ENCODE results near the gene FRMD8. TPM values are rescaled to one million over a fixed set of nuclear protein-coding genes. Genes with fewer than 3 reads are reported as not detected.
"Not testable (repeated sequence)": the region's sequence is repeated elsewhere in the genome, so short reads cannot be mapped to it uniquely, and the experiment has no call there.

Gene FRMD8
- total RNA-seq, 1 experiment from 2014 or later = 102 TPM

- DNase-seq (ENCODE audit: low spot score) = not testable (repeated sequence)
Observed at GRCh38 chr11:65413077-65413664, 26.7 kb downstream of the FRMD8 start.

- DNase-seq (ENCODE audit: low spot score) = peak; percentile 25
Observed at GRCh38 chr11:65414776-65415498, 28.5 kb downstream of the FRMD8 start.

DNA sequence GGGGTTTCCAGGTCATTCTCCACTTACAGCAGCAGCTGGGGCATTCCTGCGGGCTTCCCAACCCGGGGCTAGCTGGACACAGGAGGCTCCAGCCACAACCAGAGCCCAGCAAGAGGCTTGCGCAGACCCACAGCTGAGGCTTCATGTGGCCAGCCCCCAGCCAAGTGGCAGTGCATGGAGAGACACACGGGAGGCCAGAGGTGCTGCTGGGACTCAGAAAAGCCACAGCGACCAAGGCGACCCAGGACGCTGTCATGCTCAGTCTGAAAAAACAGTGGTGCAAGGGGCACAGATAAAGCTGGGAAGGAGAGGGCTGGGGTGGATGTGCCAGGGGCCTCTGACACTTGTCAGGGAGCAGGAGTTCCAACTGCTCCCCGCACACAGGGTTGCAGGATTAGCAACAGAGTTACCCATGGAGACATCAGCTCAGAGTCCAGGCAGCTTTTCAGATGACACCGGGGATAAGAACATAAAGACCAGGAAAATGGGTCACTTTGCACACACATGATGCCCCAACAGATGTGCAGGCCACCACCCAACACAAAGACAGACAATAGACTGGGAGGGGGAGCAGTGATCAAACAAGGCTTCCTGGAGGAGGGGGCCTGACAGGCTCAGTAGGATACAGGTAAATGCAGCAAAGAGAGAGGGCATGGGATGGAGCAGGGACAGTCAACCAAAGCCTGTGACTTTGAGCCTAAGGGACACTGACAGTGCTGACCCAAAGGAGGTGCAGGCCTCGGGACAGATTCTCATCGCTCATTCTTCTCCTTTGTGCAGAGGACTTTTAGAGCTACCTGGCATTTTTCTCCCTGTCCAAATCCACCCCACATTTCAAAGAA, 29.3 kb downstream of the FRMD8 start:
- no peak for DNase-seq (ENCODE audit: low spot score)

- DNase-seq (ENCODE audit: low spot score) = peak; percentile 95
Observed at GRCh38 chr11:65416341-65416824, 29.9 kb downstream of the FRMD8 start.

DNA sequence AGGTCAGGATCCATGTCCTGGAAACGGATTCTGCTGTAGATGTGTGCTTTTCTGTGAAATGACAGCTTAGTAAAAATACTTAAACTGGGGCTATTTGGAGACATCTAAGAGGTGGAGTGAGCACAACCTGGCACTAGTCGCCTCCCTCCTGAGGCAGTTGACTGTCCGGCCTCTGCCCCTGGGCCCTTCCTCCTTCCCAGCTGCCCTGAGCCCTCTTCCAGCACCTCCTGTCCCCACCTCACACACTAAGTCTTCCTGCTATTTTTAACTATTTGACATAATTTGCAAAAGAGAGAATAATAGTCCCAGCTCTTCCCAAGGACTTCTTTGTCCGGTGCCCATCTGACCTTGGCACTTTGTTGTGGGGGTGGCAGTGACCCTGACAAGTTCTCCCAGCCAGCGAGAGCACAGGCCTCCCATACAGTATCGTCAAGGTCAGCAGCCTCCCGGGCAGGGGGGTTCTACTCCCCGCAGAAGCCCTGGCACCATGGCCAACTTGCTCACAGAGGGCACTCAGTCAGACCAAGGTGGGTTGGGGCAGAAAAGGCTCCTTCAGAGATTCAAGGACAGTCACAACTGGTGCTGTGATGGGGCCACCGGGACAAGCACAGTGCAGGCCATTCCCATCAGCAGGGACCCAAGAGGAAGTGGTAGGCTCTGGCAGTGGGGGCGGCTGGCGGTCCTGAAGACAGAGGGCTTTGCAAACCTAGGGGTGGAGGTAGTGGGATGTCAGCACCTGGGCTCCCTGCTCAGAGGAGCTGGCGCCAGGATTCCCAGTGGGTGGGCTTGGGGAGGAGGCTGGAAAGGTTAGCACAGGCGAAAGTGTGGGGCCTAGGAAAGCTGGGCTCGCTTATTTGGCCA, 30.6 kb downstream of the FRMD8 start:
- peak; percentile 64 for DNase-seq (ENCODE audit: low spot score)

GRCh38 chr11:65417702-65418430, 31.4 kb downstream of the FRMD8 start:
- DNase-seq (ENCODE audit: low spot score) = peak; percentile 56

DNA sequence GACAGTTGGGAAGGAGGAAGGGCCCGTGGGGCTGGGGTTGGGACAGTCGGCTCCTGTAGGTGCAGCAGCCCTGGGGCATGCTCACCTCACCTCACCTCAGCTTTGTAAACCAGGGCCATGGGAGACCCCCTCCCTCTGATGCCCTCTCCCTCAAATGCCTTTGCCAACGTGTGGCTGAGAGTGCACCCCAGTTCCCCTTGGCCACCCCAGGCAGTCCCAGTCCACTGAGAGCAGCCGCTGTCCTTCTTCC, 31.9 kb downstream of the FRMD8 start:
- no peak for DNase-seq (ENCODE audit: low spot score)

GRCh38 chr11:65418681-65419459, 32.4 kb downstream of the FRMD8 start:
- DNase-seq (ENCODE audit: low spot score) = peak; percentile 99

GRCh38 chr11:65419460-65419771, 33.0 kb downstream of the FRMD8 start:
- no peak for DNase-seq (ENCODE audit: low spot score)

- peak; percentile 98 for DNase-seq (ENCODE audit: low spot score)
Observed at GRCh38 chr11:65419772-65420481, 33.5 kb downstream of the FRMD8 start.

- no peak for DNase-seq (ENCODE audit: low spot score)
Observed at GRCh38 chr11:65420506-65420905, 34.1 kb downstream of the FRMD8 start.

DNA sequence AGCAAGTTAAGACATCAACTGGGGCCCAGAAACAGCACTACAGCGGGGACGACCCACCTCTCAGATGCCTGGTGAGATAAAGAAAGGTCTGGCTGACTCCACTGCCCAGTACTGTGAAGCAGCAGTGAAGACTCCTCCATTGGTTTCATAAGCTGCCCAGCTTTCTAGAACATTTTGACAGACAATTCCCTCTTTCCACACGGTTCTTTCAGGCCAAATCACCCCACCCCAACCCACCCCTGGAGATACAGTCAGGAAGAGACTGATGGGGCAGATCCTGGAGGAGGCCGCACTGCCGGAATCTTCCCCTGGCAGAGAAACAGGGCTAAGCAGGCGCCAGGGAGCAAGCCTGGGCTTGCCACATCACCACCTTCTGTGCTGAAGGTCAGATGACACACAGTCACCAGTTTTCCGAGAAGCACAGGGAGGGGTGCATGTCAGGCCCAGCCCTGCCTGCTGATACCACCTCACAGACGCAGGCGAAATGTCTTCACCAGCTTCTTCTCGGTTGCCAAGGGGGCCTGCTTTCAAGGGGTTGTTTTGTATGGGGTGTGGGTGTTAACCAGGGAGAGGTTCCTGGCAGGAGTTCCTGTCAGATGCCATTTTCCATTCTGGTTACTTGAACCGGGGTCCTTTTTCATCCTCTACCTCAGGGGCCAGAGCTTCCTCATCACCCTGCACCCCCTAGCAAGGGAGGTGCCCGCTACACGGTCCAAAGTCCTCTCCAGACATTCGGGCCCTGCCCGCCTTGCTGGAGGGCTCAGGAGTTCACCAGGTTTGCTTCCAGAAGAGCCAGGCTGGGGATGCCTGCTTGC, 34.7 kb downstream of the FRMD8 start:
- DNase-seq (ENCODE audit: low spot score) = peak; percentile 98

DNA sequence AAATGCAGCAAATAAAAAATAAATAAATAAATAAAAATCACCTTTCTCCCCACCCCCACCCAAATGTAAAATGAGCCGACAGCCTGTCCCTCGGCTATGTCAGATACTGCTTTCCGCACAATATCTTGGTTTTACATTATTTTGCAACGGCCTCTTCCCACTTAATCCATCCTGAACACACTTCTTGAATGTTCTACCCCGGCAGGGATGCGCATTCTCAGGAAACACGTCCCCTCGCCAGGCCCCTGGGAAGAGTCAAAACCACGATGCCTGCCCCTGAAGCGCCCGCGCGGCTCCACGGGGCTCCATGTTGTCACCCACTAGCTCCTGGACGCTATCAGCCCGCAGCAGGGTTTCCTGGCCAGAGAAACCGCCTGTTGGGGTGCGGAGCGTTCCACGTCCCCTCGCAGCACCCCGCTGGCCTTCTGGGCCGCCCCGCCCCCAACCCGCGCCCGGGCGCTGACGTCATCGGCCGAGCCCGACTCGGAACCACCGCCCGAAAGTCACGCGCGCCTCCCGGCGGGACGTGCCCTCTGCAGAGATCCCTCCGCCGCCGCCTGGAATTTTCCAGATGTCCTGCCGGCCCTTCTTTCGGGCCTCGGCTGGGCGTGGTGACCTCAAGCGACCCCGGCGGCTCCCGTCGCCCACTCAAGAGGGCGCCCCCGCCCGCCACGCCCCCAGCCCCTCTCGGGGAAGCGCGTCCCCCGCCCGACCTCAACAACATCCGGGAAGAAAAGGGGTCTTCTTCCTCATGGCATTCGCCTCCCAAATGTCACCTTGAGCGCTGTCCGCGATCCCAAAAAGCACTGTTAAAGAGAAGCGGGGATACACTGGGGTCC, 35.6 kb downstream of the FRMD8 start:
- DNase-seq (ENCODE audit: low spot score) = peak; percentile 96

DNA sequence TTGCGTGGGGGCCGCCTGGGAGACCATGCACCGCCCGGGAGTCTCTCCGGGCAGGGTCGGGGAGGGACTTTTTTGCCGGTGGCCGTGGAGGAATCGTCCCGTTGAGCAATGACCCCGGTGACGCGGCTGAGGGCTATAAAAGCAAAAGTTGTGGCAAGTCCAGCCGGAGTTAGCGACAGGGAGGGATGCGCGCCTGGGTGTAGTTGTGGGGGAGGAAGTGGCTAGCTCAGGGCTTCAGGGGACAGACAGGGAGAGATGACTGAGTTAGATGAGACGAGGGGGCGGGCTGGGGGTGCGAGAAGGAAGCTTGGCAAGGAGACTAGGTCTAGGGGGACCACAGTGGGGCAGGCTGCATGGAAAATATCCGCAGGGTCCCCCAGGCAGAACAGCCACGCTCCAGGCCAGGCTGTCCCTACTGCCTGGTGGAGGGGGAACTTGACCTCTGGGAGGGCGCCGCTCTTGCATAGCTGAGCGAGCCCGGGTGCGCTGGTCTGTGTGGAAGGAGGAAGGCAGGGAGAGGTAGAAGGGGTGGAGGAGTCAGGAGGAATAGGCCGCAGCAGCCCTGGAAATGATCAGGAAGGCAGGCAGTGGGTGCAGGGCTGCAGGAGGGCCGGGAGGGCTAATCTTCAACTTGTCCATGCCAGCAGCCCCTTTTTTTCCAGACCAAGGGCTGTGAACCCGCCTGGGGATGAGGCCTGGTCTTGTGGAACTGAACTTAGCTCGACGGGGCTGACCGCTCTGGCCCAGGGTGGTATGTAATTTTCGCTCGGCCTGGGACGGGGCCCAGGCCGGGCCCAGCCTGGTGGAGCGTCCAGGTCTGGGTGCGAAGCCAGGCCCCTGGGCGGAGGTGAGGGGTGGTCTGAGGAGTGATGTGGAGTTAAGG, 36.4 kb downstream of the FRMD8 start, which contains the start of gene NEAT1:
Gene NEAT1 (plus strand): TSS at position 166 of the 883 bp plus-strand sequence.
- peak; percentile 95 for DNase-seq (ENCODE audit: low spot score)

DNA sequence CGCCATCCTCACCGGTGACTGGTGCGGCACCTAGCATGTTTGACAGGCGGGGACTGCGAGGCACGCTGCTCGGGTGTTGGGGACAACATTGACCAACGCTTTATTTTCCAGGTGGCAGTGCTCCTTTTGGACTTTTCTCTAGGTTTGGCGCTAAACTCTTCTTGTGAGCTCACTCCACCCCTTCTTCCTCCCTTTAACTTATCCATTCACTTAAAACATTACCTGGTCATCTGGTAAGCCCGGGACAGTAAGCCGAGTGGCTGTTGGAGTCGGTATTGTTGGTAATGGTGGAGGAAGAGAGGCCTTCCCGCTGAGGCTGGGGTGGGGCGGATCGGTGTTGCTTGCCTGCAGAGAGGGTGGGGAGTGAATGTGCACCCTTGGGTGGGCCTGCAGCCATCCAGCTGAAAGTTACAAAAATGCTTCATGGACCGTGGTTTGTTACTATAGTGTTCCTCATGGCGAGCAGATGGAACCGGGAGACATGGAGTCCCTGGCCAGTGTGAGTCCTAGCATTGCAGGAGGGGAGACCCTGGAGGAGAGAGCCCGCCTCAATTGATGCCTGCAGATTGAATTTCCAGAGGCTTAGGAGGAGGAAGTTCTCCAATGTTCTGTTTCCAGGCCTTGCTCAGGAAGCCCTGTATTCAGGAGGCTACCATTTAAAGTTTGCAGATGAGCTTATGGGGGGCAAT, 37.2 kb downstream of the FRMD8 start:
- DNase-seq (ENCODE audit: low spot score) = peak; percentile 69
